Measurements from ENCODE around the gene C16orf74.

DNA sequence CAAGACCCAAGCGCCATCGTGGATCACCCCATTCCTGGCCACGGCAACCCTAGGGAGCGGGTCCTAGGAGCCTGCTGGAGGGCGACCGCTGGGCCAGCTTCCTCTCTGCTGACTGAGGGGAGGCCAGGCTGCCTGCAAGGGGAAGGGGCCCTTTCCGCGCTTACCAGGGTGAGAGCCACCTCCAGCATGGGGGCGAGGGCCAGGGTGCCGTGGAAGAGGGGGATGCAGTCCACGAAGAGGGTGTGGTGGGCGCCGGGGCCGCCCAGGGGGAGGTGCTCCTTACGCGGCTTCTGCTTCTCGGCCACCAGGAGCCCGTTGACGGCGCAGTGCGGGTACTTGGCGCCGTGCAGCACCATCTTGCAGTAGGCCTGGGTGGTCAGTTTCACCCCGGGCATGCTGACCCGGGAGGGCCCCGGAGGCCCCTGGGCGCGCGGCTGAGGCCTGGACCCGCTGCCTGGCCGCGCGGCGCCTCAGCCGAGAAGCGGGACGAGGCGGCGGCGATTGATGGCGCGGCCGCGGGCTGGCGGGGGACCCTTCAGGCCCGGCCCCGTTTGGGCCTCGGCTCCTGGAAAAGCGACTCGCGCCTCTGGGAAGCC lies 48.1 kb upstream of the C16orf74 start:
- TF ChIP-seq, protein P1, sequence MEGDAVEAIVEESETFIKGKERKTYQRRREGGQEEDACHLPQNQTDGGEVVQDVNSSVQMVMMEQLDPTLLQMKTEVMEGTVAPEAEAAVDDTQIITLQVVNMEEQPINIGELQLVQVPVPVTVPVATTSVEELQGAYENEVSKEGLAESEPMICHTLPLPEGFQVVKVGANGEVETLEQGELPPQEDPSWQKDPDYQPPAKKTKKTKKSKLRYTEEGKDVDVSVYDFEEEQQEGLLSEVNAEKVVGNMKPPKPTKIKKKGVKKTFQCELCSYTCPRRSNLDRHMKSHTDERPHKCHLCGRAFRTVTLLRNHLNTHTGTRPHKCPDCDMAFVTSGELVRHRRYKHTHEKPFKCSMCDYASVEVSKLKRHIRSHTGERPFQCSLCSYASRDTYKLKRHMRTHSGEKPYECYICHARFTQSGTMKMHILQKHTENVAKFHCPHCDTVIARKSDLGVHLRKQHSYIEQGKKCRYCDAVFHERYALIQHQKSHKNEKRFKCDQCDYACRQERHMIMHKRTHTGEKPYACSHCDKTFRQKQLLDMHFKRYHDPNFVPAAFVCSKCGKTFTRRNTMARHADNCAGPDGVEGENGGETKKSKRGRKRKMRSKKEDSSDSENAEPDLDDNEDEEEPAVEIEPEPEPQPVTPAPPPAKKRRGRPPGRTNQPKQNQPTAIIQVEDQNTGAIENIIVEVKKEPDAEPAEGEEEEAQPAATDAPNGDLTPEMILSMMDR (IDR thresholded peaks at IDR 0.05): no peak
- TF ChIP-seq POLR2A (IDR thresholded peaks at IDR 0.05): no peak
